ENCODE measurements around the gene ZGPAT.
"Not testable (repeated sequence)": the region's sequence is repeated elsewhere in the genome, so short reads cannot be mapped to it uniquely, and the experiment has no call there.

Gene ZGPAT

GRCh38 chr20:63722967-63723622 is 15.3 kb downstream of the ZGPAT start:
- not testable (repeated sequence) for H3K9me3 Mint-ChIP-seq; ATAC-seq; H3K4me3 Mint-ChIP-seq; DNase-seq (ENCODE audit: low spot score in 2 of 2)
- H3K36me3 Mint-ChIP-seq, result peaks cover 89% of the 10 kb centered on the region
- H3K27ac Mint-ChIP-seq, result peak overlapping the region; percentile 48
- H3K4me1 Mint-ChIP-seq, result peaks cover 26% of the 10 kb centered on the region

GRCh38 chr20:63730189-63730733 is 22.4 kb downstream of the ZGPAT start:
- Mint-ChIP-seq H3K4me1 (peaks cover 11% of the 10 kb centered on the region), H3K36me3 (peaks cover 43% of the 10 kb centered on the region)
- not testable (repeated sequence) for DNase-seq (ENCODE audit: low spot score in 2 of 2); H3K4me3 Mint-ChIP-seq; H3K27ac Mint-ChIP-seq; H3K9me3 Mint-ChIP-seq; ATAC-seq

- ATAC-seq, result no peak
- Mint-ChIP-seq H3K9me3 (no peaks in the 10 kb centered on the region), H3K36me3 (peaks cover 38% of the 10 kb centered on the region), H3K4me1 (peaks cover 23% of the 10 kb centered on the region), H3K4me3 (no peak overlapping the region), H3K27ac (no peak overlapping the region)
- DNase-seq (ENCODE audit: low spot score in 2 of 2), result no peak
Measured at GRCh38 chr20:63731410-63731809, 23.6 kb downstream of the ZGPAT start.

GRCh38 chr20:63732118-63733095 is 24.6 kb downstream of the ZGPAT start:
- peaks cover 32% of the 10 kb centered on the region for H3K36me3 Mint-ChIP-seq
- H3K4me1 Mint-ChIP-seq, result peaks cover 31% of the 10 kb centered on the region
- H3K4me3 Mint-ChIP-seq, result no peak overlapping the region
- no peak overlapping the region for H3K27ac Mint-ChIP-seq
- H3K9me3 Mint-ChIP-seq, result no peaks in the 10 kb centered on the region
- DNase-seq (ENCODE audit: low spot score in 2 of 2) (no peak), ATAC-seq (no peak)

- no peak for DNase-seq (ENCODE audit: low spot score in 2 of 2)
- Mint-ChIP-seq H3K4me1 (peaks cover 31% of the 10 kb centered on the region), H3K9me3 (no peaks in the 10 kb centered on the region), H3K4me3 (no peak overlapping the region), H3K36me3 (peaks cover 30% of the 10 kb centered on the region), H3K27ac (no peak overlapping the region)
- ATAC-seq, result no peak
Measured at GRCh38 chr20:63733117-63733516, 25.3 kb downstream of the ZGPAT start.

GRCh38 chr20:63733579-63734081 is 25.8 kb downstream of the ZGPAT start:
- Mint-ChIP-seq H3K36me3 (peaks cover 25% of the 10 kb centered on the region), H3K27ac (no peak overlapping the region), H3K4me1 (peaks cover 31% of the 10 kb centered on the region), H3K9me3 (no peaks in the 10 kb centered on the region), H3K4me3 (no peak overlapping the region)
- DNase-seq (ENCODE audit: low spot score in 2 of 2), result no peak
- ATAC-seq, result no peak

GRCh38 chr20:63734111-63734945 is 26.5 kb downstream of the ZGPAT start:
- Mint-ChIP-seq H3K27ac (no peak overlapping the region), H3K4me1 (peaks cover 31% of the 10 kb centered on the region), H3K9me3 (no peaks in the 10 kb centered on the region), H3K36me3 (peaks cover 21% of the 10 kb centered on the region), H3K4me3 (no peak overlapping the region)
- DNase-seq (ENCODE audit: low spot score in 2 of 2), result no peak
- ATAC-seq, result no peak

GRCh38 chr20:63734946-63735858 is 27.4 kb downstream of the ZGPAT start:
- Mint-ChIP-seq H3K27ac (peak overlapping the region; percentile 91), H3K4me3 (peak overlapping the region; percentile 76), H3K4me1 (peaks cover 31% of the 10 kb centered on the region), H3K9me3 (no peaks in the 10 kb centered on the region), H3K36me3 (peaks cover 17% of the 10 kb centered on the region)
- ATAC-seq, result no peak
- no peak for DNase-seq (ENCODE audit: low spot score in 2 of 2)

- ATAC-seq, result peak; percentile 63
- Mint-ChIP-seq H3K36me3 (peaks cover 17% of the 10 kb centered on the region), H3K9me3 (no peaks in the 10 kb centered on the region), H3K27ac (peak within 1 kb of the TSS; percentile 91), H3K4me3 (peak within 1 kb of the TSS; percentile 76), H3K4me1 (peaks cover 31% of the 10 kb centered on the region)
- DNase-seq (ENCODE audit: low spot score in 2 of 2), result peak; percentile 47 to 77
Measured at GRCh38 chr20:63735859-63736718, 28.2 kb downstream of the ZGPAT start, which contains the start of gene LIME1. Gene LIME1, plus strand, starts transcription at chr20:63736664. Its CDS starts 886 bp downstream, at chr20:63737550.

- DNase-seq (ENCODE audit: low spot score in 2 of 2) (peak; percentile 33 to 79), ATAC-seq (peak; percentile 29)
- no peaks in the 10 kb centered on the region for H3K9me3 Mint-ChIP-seq
- H3K4me3 Mint-ChIP-seq, result peak overlapping the region; percentile 76
- peak overlapping the region; percentile 91 for H3K27ac Mint-ChIP-seq
- H3K36me3 Mint-ChIP-seq, result peaks cover 23% of the 10 kb centered on the region
- H3K4me1 Mint-ChIP-seq, result peaks cover 31% of the 10 kb centered on the region
Measured at GRCh38 chr20:63736893-63737694, 29.3 kb downstream of the ZGPAT start.

GRCh38 chr20:63737695-63737944 is 29.8 kb downstream of the ZGPAT start:
- peaks cover 23% of the 10 kb centered on the region for H3K36me3 Mint-ChIP-seq
- no peaks in the 10 kb centered on the region for H3K9me3 Mint-ChIP-seq
- DNase-seq (ENCODE audit: low spot score in 2 of 2) (no peak), ATAC-seq (no peak)
- peak overlapping the region; percentile 76 for H3K4me3 Mint-ChIP-seq
- H3K27ac Mint-ChIP-seq, result no peak overlapping the region
- H3K4me1 Mint-ChIP-seq, result peaks cover 31% of the 10 kb centered on the region

- DNase-seq (ENCODE audit: low spot score in 2 of 2), result no peak
- no peaks in the 10 kb centered on the region for H3K9me3 Mint-ChIP-seq
- peak overlapping the region; percentile 26 for H3K27ac Mint-ChIP-seq
- H3K4me1 Mint-ChIP-seq, result peaks cover 31% of the 10 kb centered on the region
- ATAC-seq, result peak; percentile 3
- H3K36me3 Mint-ChIP-seq, result peaks cover 24% of the 10 kb centered on the region
- H3K4me3 Mint-ChIP-seq, result peak overlapping the region; percentile 76
Measured at GRCh38 chr20:63737945-63738686, 30.3 kb downstream of the ZGPAT start.
